Measurements from ENCODE around the gene LRRC8D. TPM values are rescaled to one million over a fixed set of nuclear protein-coding genes. Genes with fewer than 3 reads are reported as not detected.

Gene LRRC8D
- total and polyA plus RNA-seq, 9 of the 15 experiments (the other 6 are each of a cell fraction or from before 2014, with no cell fraction given): 3.4 to 53.9 (median 15.9) TPM

DNA sequence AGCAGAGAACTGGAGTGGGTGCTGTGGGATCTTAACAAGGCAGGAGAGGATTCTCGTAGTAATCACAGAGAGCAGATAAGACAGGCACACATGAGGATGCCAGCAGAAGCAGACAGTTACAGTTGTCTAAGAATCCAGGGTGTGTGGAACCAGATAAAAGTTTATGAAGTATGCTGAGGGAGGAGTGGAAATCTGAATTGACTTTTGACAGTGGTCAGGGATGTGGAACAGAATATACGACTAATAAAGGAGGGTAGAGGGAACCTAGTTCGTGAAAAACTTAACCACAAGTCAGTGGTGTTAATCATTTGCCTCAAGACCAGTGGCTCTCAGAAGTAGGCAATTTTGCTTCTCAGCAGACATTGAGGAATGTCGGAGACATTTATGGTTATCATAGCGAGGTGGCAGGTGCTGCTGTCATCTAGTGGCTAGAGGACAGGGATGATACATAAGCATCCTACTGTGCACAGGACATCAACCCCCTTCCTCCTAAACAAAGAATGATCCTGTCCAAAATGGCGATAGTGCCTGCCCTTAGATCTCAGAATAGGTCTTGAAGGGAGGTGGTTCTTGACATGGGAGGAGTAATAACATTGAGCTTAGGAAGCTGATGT lies 3.0 kb downstream of the LRRC8D start (continued):
- TF ChIP-seq, protein P1, sequence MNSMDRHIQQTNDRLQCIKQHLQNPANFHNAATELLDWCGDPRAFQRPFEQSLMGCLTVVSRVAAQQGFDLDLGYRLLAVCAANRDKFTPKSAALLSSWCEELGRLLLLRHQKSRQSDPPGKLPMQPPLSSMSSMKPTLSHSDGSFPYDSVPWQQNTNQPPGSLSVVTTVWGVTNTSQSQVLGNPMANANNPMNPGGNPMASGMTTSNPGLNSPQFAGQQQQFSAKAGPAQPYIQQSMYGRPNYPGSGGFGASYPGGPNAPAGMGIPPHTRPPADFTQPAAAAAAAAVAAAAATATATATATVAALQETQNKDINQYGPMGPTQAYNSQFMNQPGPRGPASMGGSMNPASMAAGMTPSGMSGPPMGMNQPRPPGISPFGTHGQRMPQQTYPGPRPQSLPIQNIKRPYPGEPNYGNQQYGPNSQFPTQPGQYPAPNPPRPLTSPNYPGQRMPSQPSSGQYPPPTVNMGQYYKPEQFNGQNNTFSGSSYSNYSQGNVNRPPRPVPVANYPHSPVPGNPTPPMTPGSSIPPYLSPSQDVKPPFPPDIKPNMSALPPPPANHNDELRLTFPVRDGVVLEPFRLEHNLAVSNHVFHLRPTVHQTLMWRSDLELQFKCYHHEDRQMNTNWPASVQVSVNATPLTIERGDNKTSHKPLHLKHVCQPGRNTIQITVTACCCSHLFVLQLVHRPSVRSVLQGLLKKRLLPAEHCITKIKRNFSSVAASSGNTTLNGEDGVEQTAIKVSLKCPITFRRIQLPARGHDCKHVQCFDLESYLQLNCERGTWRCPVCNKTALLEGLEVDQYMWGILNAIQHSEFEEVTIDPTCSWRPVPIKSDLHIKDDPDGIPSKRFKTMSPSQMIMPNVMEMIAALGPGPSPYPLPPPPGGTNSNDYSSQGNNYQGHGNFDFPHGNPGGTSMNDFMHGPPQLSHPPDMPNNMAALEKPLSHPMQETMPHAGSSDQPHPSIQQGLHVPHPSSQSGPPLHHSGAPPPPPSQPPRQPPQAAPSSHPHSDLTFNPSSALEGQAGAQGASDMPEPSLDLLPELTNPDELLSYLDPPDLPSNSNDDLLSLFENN (IDR thresholded peaks at IDR 0.05; ENCODE audit: low read depth in 2 of 2, low read length in 2 of 2): peak in 1 of 2 experiments; percentile 86; a peak in 2 of 4 replicates
- no peak for TF ChIP-seq ZKSCAN8 (CRISPR knock-in tag; IDR thresholded peaks at IDR 0.05)
- no peak for TF ChIP-seq FOXJ3 (CRISPR knock-in tag; IDR thresholded peaks at IDR 0.05)
- TF ChIP-seq, protein P2, sequence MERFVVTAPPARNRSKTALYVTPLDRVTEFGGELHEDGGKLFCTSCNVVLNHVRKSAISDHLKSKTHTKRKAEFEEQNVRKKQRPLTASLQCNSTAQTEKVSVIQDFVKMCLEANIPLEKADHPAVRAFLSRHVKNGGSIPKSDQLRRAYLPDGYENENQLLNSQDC (CRISPR knock-in tag; IDR thresholded peaks at IDR 0.05): no peak
- TF ChIP-seq SMAD3 (CRISPR knock-in tag; conservative IDR thresholded peaks at IDR 0.05): no peak
- TF ChIP-seq SNIP1 (IDR thresholded peaks at IDR 0.05; ENCODE audit: low read depth): no peak
- no peak for TF ChIP-seq DNMT1 (IDR thresholded peaks at IDR 0.05)
- TF ChIP-seq RB1 (IDR thresholded peaks at IDR 0.05; ENCODE audit: low read depth): no peak
- no peak for TF ChIP-seq GABPA (tag; conservative IDR thresholded peaks at IDR 0.05; ENCODE audit: low read depth)
- no peak for TF ChIP-seq SRSF3 (IDR thresholded peaks at IDR 0.05; ENCODE audit: insufficient read depth, low read length)
- TF ChIP-seq BACH1 (tag; IDR thresholded peaks at IDR 0.05): peak; percentile 47; the same call in 1 of the 2 replicates
- no peak for TF ChIP-seq TCF15 (CRISPR knock-in tag; IDR thresholded peaks at IDR 0.05)
- TF ChIP-seq RFX1 (IDR thresholded peaks at IDR 0.05): no peak
- no peak for TF ChIP-seq TAF7 (tag; IDR thresholded peaks at IDR 0.05)
- TF ChIP-seq SAFB2 (IDR thresholded peaks at IDR 0.05; ENCODE audit: borderline replicate concordance, low read depth, low read length, severe bottlenecking): no peak
- no peak for TF ChIP-seq E2F8 (IDR thresholded peaks at IDR 0.05; ENCODE audit: low read depth, partially characterized antibody)
- TF ChIP-seq NFXL1 (CRISPR knock-in tag; IDR thresholded peaks at IDR 0.05): no peak
- TF ChIP-seq ETV5 (CRISPR knock-in tag; IDR thresholded peaks at IDR 0.05; ENCODE audit: low read depth): peak; percentile 61; the same call in 1 of the 2 replicates
- peak; percentile 71 for TF ChIP-seq BHLHE40 (IDR thresholded peaks at IDR 0.05; ENCODE audit: low read length)
- TF ChIP-seq NFATC3 (IDR thresholded peaks at IDR 0.05): no peak
- no peak for TF ChIP-seq ZNF347 (CRISPR knock-in tag; IDR thresholded peaks at IDR 0.05; ENCODE audit: low read depth)
- no peak for TF ChIP-seq ZFP30 (CRISPR knock-in tag; IDR thresholded peaks at IDR 0.05; ENCODE audit: borderline replicate concordance)
